Regular cardiac myocyte (primary cell): ENCODE data around the gene ZNF19. TPM values are rescaled to one million over a fixed set of nuclear protein-coding genes. Genes with fewer than 3 reads are reported as not detected.

Experiments used
- total RNA-seq: library from RNA; depleted of rRNA; stranded (reverse); fragments of >200 nt; gene quantifications from 2 replicates; pipeline ENCODE4 v1.2.3, GENCODE V29; 2014

Gene ZNF19
- 1.3 and 2.8 TPM in 2 replicates for total RNA-seq

DNA sequence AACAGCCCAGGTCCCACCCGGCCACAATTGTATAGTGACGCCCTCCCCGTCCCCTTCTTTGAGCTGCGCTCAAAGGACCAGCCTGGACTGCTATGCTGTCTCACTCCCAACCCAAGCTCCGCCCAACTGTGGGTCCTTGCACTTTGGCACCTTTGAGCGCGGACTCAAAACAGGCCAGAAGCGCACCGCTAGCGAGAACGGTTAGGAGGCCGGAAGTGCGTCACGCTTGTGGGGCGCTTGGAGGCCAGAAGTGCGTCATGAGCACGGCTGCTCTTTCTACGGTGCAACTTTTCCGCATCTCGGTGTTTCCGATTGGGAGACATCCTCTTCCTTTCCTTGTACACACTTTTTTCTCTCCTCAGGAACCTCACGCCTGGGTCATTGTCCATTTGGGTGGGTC lies at the start of gene ZNF19:
Gene ZNF19, minus strand, starts transcription at position 203 of the 400 bp plus-strand sequence. CDS start 7,210 bp downstream, outside the sequence.

DNA sequence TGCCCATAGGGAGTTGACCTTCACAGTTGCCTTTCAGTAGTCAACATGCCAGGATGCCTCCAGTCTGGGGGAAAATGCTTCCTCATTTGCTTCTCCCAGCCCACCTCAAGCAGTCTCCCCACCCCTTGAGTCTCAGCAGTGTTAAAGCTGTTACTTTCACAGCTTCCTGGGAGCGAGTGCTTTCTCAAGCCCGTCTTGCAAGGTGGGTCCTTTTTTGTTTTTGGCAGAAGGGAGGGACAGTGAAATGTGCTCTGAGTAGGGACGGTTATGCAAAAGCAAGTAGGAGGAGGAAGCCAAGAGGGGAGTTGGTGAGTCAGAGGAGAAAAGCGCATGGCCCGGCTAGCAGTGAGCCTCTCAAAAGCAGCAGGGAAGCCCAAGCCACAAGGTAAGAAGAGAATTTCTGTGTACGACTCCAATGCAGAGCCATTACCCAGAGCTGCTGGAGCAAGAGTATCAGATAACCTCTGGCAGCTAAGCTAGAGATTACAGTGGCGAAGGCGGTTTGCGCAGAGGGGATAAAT lies 37.0 kb upstream of the ZNF19 start, which contains the start of gene CHST4:
Gene CHST4, plus strand, starts transcription at position 316 of the 521 bp plus-strand sequence. CDS start 10,252 bp downstream, outside the sequence.

DNA sequence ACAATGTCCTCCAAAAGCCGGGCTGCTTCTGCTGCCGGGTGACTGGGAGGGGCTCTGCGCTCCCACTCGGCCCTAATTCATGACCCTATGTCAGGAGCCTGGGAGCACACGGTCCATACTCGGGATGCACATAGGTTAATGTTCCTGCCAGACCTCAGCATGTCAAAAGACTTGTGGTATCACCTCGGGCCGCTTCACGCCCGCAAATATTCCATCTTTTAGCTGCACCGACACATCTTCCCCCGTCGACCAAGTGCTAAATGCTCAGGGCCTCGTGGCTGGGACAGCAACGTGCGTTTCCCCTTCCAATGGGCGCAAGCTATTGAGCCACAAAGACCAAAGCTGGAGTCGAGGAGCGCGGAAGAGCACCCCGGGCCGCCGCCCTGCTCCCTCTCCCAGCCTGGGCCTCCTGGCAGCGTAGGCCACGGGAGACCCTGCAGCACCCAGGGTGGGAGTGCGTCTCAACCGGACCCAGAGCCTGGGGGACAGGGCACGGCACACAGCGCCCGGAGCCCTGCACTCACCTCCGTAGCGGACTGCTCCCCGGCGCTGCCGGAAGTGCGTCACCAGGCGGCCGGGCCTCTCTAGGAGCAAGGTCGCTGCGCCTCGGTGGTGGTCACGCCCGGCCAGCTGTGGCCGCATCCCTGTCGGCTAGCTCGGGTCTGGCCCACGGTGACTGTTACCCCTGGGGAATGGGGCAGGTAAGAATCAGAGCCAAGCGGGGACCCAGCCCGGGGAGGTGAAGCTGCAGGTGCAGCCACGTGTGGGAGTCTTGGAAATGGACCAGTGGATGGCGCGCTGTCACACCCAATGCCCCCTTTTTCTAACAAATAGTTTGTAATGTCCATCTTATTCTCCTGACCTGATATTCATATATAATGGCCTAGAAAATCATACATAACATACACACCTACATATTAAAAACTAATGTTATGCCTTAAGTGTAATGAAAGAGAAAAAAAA lies 27.2 kb downstream of the ZNF19 start, which contains the start of gene ZNF23:
Gene ZNF23, minus strand, starts transcription at position 562 of the 963 bp plus-strand sequence. CDS start 5,451 bp downstream, outside the sequence.

DNA sequence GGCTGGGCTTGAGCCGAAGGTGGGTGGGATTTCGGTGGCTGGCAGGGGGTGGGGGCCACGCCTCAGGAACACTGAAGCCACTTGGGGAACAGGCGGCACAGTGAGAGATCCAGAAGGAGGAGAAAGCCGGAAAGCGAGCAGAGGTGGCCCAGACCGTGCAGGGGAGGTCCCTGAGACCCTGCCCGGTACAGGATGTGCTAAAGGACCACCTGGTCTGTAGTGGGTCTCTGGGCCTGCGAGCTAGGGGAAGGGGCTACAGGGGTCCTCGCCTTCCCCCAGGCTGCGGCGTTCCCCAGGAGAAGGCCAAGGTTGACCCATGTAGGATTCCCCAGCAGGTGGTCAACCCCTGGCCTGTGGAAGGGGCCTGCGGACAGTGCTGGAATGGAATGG lies 47.1 kb downstream of the ZNF19 start, which contains the start of gene TLE7:
Gene TLE7, minus strand, starts transcription at position 4 of the 390 bp plus-strand sequence. CDS start 8,730 bp downstream, outside the sequence.

Other genes starting within 250 kb of the ZNF19 start
- 27.3 and 28.4 TPM in 2 replicates for gene CMTR2, start 199.9 kb downstream of the ZNF19 start, total RNA-seq
- 0.38 and 1.7 TPM in 2 replicates for gene CALB2, start 130.6 kb downstream of the ZNF19 start, total RNA-seq
- gene TLE7, start 47.3 kb downstream of the ZNF19 start, total RNA-seq = not detected in 2 replicates
- 9.2 and 11.8 TPM in 2 replicates for gene ZNF23, start 27.1 kb downstream of the ZNF19 start, total RNA-seq
- not detected in 2 replicates for gene CHST4, start 37.1 kb upstream of the ZNF19 start, total RNA-seq
- not detected in 2 replicates for gene TAT, start 87.8 kb upstream of the ZNF19 start, total RNA-seq
- gene MARVELD3, start 136.9 kb upstream of the ZNF19 start, total RNA-seq = not detected in 2 replicates
- gene PHLPP2, start 235.4 kb upstream of the ZNF19 start, total RNA-seq = 5.9 and 14.2 TPM in 2 replicates